HG03457 (cell line): ENCODE data around the gene REEP2.
A peak's percentile ranks its signal among the peaks of the same experiment; 100 is the strongest.

ENCODE experiments used
- ATAC-seq: cut with Tn5 transposase; IDR thresholded peaks from one replicate; pipeline ENCODE4 v1.9.1; 2021; ENCODE audit warnings: moderate number of reproducible peaks; ENCODE audit not compliant: unreplicated experiment

The REEP2 gene

DNA sequence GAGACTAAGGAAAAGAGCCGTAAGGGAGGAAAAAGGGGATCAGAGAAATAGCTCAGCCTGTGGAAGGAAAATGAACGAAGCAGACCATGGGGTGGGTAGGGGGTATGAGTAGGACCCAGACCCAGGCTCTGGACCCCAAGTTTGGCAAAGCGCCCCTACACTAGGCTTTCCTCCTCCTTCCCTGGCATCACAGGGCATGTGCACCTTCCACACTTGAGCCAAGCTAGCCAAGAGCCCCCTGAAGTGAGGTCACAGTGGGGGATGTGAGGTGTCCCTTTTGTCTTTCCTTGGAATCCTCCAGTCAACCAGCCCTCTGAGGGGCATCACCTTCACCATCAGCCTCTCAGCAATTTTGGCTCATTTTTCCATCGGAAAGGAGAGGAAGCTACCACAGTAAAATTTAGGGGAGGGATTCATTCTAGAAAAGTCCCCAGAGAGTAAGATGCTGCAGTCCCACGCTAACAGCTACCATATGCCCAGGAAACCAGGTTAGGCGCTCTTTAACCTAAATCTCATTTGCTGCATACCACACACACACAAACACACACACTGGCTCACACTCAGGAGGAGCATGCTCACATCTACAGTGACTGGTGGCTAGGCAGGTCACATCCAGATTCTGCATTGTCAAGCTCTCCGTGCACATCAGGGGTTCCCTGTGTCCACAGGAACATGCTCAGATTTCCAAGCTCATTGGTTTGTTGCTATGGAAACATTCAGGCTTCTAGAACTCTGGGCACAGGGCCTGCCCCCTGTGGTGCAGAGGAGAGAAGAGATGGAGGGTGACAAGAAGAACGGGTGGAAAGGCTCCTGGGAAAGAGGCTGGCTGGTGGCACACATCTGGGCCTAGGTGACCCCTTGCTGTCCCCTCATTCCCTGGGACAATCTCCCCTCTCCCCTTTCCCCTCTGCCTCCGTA lies 9.9 kb downstream of the REEP2 start:
- no peak for ATAC-seq

- peak; percentile 66 for ATAC-seq
Measured at GRCh38 chr5:138449501-138450239, 10.8 kb downstream of the REEP2 start.

DNA sequence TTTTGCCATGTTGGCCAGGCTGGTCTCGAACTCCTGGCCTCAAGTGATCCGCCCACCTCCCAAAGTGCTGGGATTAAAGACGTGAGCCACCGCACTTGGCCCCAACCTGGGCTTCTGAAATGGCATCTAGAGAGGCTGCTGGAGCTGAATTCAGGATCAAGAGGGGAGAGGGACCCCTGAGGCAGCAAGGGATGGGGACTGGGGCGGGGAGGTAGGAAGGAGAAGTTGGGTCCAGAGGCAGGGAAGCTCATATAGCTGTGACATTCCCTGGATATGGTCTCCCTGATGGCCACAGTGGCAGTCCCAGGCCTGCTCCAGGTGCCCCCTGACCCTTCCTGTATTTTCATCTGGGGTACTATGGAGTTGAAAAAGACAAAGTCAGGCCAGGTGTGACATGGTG lies 12.1 kb downstream of the REEP2 start:
- ATAC-seq: no peak

GRCh38 chr5:138452720-138453119 lies 13.9 kb downstream of the REEP2 start:
- no peak for ATAC-seq

DNA sequence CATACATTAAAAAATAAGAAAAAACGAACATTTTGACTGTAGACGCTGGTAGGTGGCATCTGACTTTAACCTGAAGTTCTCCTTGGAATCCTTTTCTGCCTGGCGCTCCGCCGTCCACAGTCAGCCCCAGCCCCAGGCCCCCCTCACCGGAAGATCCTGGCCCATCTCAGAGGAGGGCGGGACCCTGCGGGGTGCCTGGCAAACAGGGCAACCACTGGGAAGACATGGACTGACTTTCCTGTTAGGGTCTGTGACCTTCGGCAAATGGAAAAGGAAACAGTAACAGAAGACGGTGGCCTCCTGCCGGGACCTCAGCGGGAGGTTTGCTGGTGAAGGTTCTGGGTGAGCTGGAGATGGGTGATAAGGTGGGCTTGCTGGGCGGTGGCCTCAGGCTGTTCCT lies 14.7 kb downstream of the REEP2 start:
- no peak for ATAC-seq

DNA sequence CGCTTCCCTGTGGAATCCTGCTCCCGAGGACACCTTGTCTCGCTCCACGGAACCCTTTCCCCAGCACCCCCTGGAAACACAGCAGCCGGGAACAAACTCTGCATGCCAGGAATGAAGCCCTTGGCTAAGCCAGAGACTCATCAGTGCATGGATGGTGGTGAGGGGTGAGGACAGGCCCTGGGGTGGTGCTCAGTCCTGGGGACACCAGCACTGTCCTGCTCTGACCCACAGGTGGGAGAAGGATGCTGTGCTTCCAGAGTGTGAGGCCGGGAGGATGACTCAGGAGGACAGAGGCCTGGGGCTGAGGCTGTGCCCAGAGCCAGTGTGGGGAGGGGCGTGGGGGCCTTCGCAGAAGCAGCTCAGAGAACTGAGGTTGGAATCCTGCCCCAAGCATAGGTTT lies 15.3 kb downstream of the REEP2 start:
- no peak for ATAC-seq

- ATAC-seq: no peak
Measured at GRCh38 chr5:138455232-138455930, 16.5 kb downstream of the REEP2 start.

DNA sequence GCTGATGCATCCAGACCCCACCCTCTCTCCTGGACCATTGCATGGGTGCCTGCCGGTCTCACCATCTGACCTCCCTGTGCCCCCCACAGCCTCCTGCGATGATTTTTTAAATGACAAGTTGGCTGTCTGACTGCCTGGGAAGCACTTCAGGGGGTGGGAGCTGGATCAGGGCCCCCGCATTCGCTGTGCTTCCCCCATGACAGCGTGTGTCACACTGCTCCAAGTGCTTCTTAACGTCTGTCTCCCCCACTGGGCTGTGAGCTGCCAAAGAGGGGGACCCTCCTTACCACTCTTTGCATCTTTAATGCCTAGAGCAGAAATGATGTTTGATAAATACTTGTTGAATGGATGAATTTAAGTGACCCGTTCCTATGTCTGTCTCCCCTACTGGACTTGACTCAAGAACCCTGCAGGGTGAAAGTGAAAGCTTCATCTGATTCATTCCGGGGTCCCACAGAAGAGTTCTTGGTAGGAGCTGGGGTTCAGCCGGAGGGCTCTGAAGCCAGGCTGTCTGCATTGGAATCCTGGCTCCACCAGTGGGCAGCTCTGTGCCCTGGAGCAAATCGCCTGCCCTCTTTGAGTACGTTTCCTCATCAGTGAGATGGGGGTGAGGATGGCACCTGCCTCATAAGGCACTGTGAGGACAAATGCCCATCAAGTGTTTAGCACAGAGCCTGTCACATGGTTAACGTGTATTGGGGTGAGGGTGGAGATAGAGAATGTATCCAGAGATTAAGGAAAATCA lies 18.8 kb downstream of the REEP2 start:
- ATAC-seq: no peak

DNA sequence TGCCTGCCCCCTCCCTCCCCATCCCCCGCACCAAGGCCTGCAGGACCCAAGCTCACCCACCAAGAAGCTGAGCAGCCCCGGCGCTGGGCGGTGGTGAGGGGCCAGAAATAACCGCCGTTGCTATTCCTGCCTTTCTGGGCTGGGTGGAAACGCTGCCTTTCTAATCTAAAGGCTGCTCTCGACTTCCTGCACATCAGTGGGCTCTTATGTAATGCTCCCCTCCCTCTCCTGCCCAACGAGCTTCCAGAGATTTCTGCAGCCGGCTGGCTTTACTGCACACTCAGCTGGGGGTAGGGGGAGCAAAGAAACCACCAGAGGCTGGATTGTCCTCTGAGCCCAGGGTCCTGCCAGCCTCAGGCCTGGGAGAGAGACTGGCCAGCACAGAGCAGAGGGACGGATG lies 19.5 kb downstream of the REEP2 start:
- no peak for ATAC-seq

GRCh38 chr5:138458856-138459255 lies 20.0 kb downstream of the REEP2 start:
- ATAC-seq: no peak

- no peak for ATAC-seq
Measured at GRCh38 chr5:138459311-138459933, 20.6 kb downstream of the REEP2 start.

DNA sequence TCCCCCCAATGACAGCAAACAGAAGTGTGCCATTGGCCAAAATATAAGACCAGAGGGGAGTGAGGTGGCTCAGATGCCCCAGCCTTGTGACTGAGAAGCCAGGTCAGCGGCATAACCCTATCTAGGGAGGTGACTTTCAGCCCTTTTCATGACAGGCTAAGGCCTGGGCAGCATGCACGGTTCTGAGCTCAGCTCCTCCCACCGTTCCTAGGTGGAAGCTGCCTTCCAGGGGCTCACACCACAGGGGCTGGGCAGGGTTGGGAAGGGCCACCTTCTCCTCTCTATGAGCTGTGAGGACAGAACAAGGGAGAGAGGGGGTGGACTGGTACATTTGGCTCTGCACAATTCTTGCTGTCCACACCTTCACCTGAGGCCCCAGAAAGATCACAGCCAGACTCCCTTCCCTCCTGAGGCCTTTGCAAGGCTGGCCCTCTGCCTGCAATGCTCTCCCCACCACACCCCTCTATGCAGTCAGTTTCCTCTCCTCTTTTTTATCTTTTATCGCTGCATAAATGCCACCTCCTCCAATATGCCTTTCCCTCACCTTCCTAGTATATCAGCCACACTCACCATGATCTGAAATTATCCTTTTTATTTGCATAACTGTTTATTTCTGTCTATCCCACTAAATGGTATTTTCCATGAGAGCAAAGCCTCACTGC lies 21.3 kb downstream of the REEP2 start:
- ATAC-seq: no peak

- ATAC-seq: no peak
Measured at GRCh38 chr5:138461343-138462125, 22.7 kb downstream of the REEP2 start.

GRCh38 chr5:138463419-138464007 lies 24.7 kb downstream of the REEP2 start:
- ATAC-seq: no peak

DNA sequence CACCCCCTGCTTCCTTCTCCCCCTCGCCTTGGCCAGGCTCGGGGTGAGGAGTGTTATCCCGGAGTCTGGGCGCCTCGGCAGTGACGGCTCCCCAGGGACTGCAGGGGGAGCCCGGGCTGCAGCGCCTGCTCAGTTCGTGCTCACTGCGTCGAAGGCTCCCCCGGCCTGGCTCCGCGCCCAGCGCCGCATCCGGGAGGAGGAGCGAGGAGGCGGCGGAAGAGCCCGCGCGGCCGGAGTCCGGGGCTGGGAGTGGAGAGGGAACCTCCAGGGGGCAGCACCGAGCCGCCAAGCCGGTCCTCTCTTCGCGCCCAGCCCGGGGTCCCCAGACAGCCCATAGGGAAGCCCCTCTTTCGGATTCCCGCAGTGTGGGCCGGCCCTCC lies 25.1 kb downstream of the REEP2 start:
- ATAC-seq: peak; percentile 34

GRCh38 chr5:138464388-138465260 lies 25.8 kb downstream of the REEP2 start:
- peak; percentile 63 for ATAC-seq

DNA sequence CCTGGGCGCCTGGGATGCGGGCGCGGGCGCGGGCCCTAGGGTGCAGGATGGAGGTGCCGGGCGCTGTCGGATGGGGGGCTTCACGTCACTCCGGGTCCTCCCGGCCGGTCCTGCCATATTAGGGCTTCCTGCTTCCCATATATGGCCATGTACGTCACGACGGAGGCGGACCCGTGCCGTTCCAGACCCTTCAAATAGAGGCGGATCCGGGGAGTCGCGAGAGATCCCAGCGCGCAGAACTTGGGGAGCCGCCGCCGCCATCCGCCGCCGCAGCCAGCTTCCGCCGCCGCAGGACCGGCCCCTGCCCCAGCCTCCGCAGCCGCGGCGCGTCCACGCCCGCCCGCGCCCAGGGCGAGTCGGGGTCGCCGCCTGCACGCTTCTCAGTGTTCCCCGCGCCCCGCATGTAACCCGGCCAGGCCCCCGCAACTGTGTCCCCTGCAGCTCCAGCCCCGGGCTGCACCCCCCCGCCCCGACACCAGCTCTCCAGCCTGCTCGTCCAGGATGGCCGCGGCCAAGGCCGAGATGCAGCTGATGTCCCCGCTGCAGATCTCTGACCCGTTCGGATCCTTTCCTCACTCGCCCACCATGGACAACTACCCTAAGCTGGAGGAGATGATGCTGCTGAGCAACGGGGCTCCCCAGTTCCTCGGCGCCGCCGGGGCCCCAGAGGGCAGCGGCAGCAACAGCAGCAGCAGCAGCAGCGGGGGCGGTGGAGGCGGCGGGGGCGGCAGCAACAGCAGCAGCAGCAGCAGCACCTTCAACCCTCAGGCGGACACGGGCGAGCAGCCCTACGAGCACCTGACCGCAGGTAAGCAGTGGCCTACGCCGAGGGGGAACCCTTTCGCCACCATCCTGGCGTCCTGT lies 26.6 kb downstream of the REEP2 start, which contains the start of gene EGR1:
Gene EGR1 (plus strand): TSS at position 219 of the 864 bp plus-strand sequence. CDS start 283 bp downstream, at position 502.
- ATAC-seq: peak; percentile 42
